IMR-90 (cell line): ENCODE data around the gene CASP7. TPM values are rescaled to one million over a fixed set of nuclear protein-coding genes. Genes with fewer than 3 reads are reported as not detected.

Source experiments
- ATAC-seq: fragments of 200-7000 bp; cut with Tn5 transposase; 2 replicates; pipeline ENCODE4 v1.9.1; 2020; ENCODE audit warnings: low read depth, mild to moderate bottlenecking, moderate library complexity
- BruUV-seq: library from RNA; stranded (reverse); fragments of 400-500 nt; replicated peaks from 2 replicates; lab custom pipeline; 2021; lab: Mats Ljungman, UMichigan
- CTCF ChIA-PET: fragments of 300-600 bp; formaldehyde crosslinking; extraction: SDS; loops from one replicate; lab custom pipeline; 2021; ENCODE audit warnings: antibody characterized with exemption; lab: Yijun Ruan, JAX
- POLR2A ChIA-PET: fragments of 300-600 bp; sonication (Branson Sonifier 250); formaldehyde crosslinking; loops from one replicate; lab custom pipeline; 2022; ENCODE audit warnings: antibody characterized with exemption; ENCODE audit not compliant: unreplicated experiment; lab: Charles Lee
- DNase-seq: peaks from one replicate; pipeline ENCODE4 v3.0.0; 2013
- H2AFZ ChIP-seq: replicated peaks from 2 replicates; pipeline ENCODE3; 2013; ENCODE audit warnings: low read length, mild to moderate bottlenecking; ENCODE audit not compliant: poor library complexity
- H2AK5ac ChIP-seq: 2 replicates; pipeline ENCODE4 v1.6.1; 2013; ENCODE audit warnings: low read depth, low read length, inconsistent platforms
- H2AK9ac ChIP-seq: replicated peaks from 2 replicates; pipeline ENCODE3; 2013; ENCODE audit warnings: mild to moderate bottlenecking, low read depth, low read length, moderate library complexity; ENCODE audit not compliant: poor library complexity
- H2BK120ac ChIP-seq: 2 replicates; pipeline ENCODE4 v1.6.1; 2013; ENCODE audit warnings: low read depth, low read length, inconsistent platforms
- H2BK15ac ChIP-seq: 3 replicates; pipeline ENCODE4 v1.6.1; 2013; ENCODE audit warnings: low read depth, low read length, inconsistent platforms
- H2BK20ac ChIP-seq: 2 replicates; pipeline ENCODE4 v1.6.1; 2013; ENCODE audit warnings: low read depth, mild to moderate bottlenecking, inconsistent platforms, low read length, moderate library complexity
- H2BK5ac ChIP-seq: 2 replicates; pipeline ENCODE4 v1.6.1; 2013; ENCODE audit warnings: mild to moderate bottlenecking, low read depth, low read length, inconsistent platforms; ENCODE audit not compliant: poor library complexity, severe bottlenecking
- H3K14ac ChIP-seq: replicated peaks from 2 replicates; pipeline ENCODE4 v1.6.1; 2013; ENCODE audit warnings: low read depth, low read length, inconsistent platforms
- H3K18ac ChIP-seq: 2 replicates; pipeline ENCODE4 v1.6.1; 2013; ENCODE audit warnings: low read depth, low read length, control low read depth
- H3K23ac ChIP-seq: 2 replicates; pipeline ENCODE4 v1.6.1; 2013; ENCODE audit warnings: low read depth, low read length, inconsistent platforms
- H3K27ac ChIP-seq: 2 replicates; pipeline ENCODE4 v1.5.1; 2013; ENCODE audit warnings: mild to moderate bottlenecking, control low read depth, low read length; ENCODE audit not compliant: insufficient read depth
- H3K27me3 ChIP-seq: 2 replicates; pipeline ENCODE4 v1.6.1; 2013; ENCODE audit warnings: low read length; ENCODE audit not compliant: control insufficient read depth, insufficient read depth
- H3K36me3 ChIP-seq: 2 replicates; pipeline ENCODE4 v1.6.1; 2013; ENCODE audit warnings: low read length, mixed read lengths; ENCODE audit not compliant: control insufficient read depth, insufficient read depth
- H3K4ac ChIP-seq: 2 replicates; pipeline ENCODE4 v1.6.1; 2013; ENCODE audit warnings: low read depth, low read length, inconsistent platforms
- H3K4me1 ChIP-seq: 2 replicates; pipeline ENCODE4 v1.6.1; 2013; ENCODE audit warnings: low read length, mixed read lengths; ENCODE audit not compliant: control insufficient read depth, insufficient read depth
- H3K4me2 ChIP-seq: 2 replicates; pipeline ENCODE4 v1.6.1; 2013; ENCODE audit warnings: low read depth, mild to moderate bottlenecking, control low read depth, low read length, moderate library complexity
- H3K4me3 ChIP-seq: 2 replicates; pipeline ENCODE4 v1.5.1; 2013; ENCODE audit warnings: low read depth, mild to moderate bottlenecking, control low read depth, low read length, moderate library complexity; ENCODE audit not compliant: insufficient read depth
- H3K56ac ChIP-seq: 2 replicates; pipeline ENCODE4 v1.6.1; 2013; ENCODE audit warnings: low read length, inconsistent platforms; ENCODE audit not compliant: insufficient read depth; ENCODE audit errors: extremely low read depth
- H3K79me1 ChIP-seq, 2 experiments: 2 replicates each; pipeline ENCODE4 v1.6.1; 2013; ENCODE audit warnings: low read length in 2 of 2, inconsistent platforms in 1 of 2, low read depth in 1 of 2
- H3K9ac ChIP-seq: 2 replicates; pipeline ENCODE4 v1.6.1; 2013; ENCODE audit warnings: low read depth, low read length, control low read depth
- H3K9me1 ChIP-seq: 2 replicates; pipeline ENCODE4 v1.6.1; 2013; ENCODE audit warnings: low read length, inconsistent platforms; ENCODE audit not compliant: insufficient read depth
- H3K9me3 ChIP-seq: 2 replicates; pipeline ENCODE4 v1.6.1; 2013; ENCODE audit warnings: low read length; ENCODE audit not compliant: control insufficient read depth, insufficient read depth
- H4K20me1 ChIP-seq: 2 replicates; pipeline ENCODE4 v1.6.1; 2013; ENCODE audit warnings: low read length, inconsistent platforms; ENCODE audit not compliant: insufficient read depth
- H4K5ac ChIP-seq: 2 replicates; pipeline ENCODE4 v1.6.1; 2013; ENCODE audit warnings: mild to moderate bottlenecking, low read depth, low read length, control low read depth
- H4K8ac ChIP-seq, 2 experiments: 2 replicates each; pipeline ENCODE4 v1.6.1; 2013; ENCODE audit warnings: low read depth in 2 of 2, low read length in 2 of 2, control low read depth in 1 of 2, inconsistent platforms in 1 of 2
- H4K91ac ChIP-seq: 2 replicates; pipeline ENCODE4 v1.6.1; 2013; ENCODE audit warnings: low read depth, low read length, inconsistent platforms; ENCODE audit not compliant: insufficient read depth
- BHLHE40 ChIP-seq: fragments of 150-350 bp; IDR thresholded peaks from 2 replicates; pipeline ENCODE4 v1.6.1; 2016; ENCODE audit warnings: mild to moderate bottlenecking, low read depth, low read length
- CEBPB ChIP-seq: IDR thresholded peaks from 2 replicates; pipeline ENCODE4 v1.6.1; 2012; ENCODE audit warnings: low read depth, low read length, improper control_type of control experiment
- CHD1 ChIP-seq: IDR thresholded peaks from 2 replicates; pipeline ENCODE4 v1.6.1; 2012; ENCODE audit warnings: low read depth, low read length, improper control_type of control experiment
- FOS ChIP-seq: fragments of 150-350 bp; IDR thresholded peaks from 2 replicates; pipeline ENCODE4 v1.6.1; 2016; ENCODE audit warnings: low read depth, low read length
- MAFK ChIP-seq: IDR thresholded peaks from 2 replicates; pipeline ENCODE4 v1.6.1; 2012; ENCODE audit warnings: low read depth, low read length, improper control_type of control experiment
- MAZ ChIP-seq: IDR thresholded peaks from 2 replicates; pipeline ENCODE4 v1.6.1; 2012; ENCODE audit warnings: low read depth, mild to moderate bottlenecking, low read length, improper control_type of control experiment, moderate library complexity, borderline replicate concordance
- MXI1 ChIP-seq: IDR thresholded peaks from 2 replicates; pipeline ENCODE4 v1.6.1; 2012; ENCODE audit warnings: low read depth, mild to moderate bottlenecking, low read length, moderate library complexity, borderline replicate concordance
- NFE2L2 ChIP-seq: fragments of 150-350 bp; IDR thresholded peaks from 2 replicates; pipeline ENCODE4 v1.6.1; 2016; ENCODE audit warnings: low read depth, mild to moderate bottlenecking, low read length
- POLR2A ChIP-seq: IDR thresholded peaks from 2 replicates; pipeline ENCODE4 v1.6.1; 2012; ENCODE audit warnings: mild to moderate bottlenecking, low read depth, low read length
- RAD21 ChIP-seq: IDR thresholded peaks from 2 replicates; pipeline ENCODE4 v1.6.1; 2012; ENCODE audit warnings: low read length, improper control_type of control experiment
- RCOR1 ChIP-seq: IDR thresholded peaks from 2 replicates; pipeline ENCODE4 v1.6.1; 2012; ENCODE audit warnings: mild to moderate bottlenecking, low read length, improper control_type of control experiment; ENCODE audit not compliant: insufficient replicate concordance
- RFX5 ChIP-seq: IDR thresholded peaks from 2 replicates; pipeline ENCODE4 v1.8.0; 2012; ENCODE audit warnings: low read depth, mild to moderate bottlenecking, low read length, moderate library complexity
- SMC3 ChIP-seq: fragments of 150-350 bp; IDR thresholded peaks from 2 replicates; pipeline ENCODE4 v1.6.1; 2016; ENCODE audit warnings: low read depth, mild to moderate bottlenecking, antibody characterized with exemption, low read length, moderate library complexity
- WGBS, 2 experiments: methylation state at CpG; one replicate each; pipeline versions ENCODE4 v1.1.5 to v1.1.7; 2013; ENCODE audit warnings: missing lambda C conversion rate in 2 of 2; ENCODE audit not compliant: insufficient read length in 1 of 2; ENCODE audit errors: extremely low coverage in 2 of 2; 5-methylcytosine and 5-hydroxymethylcytosine counted together
- dilution Hi-C: fragments of 300-500 bp; cut with HindIII; formaldehyde crosslinking; loops from one replicate; pipeline ENCODE4 v1.14.3; 2018; ENCODE audit warnings: low sequenced_read_pairs; ENCODE audit not compliant: unreplicated experiment
- in situ Hi-C: fragments of 300-500 bp; cut with MboI; formaldehyde crosslinking; loops from 3 replicates; pipeline ENCODE4 v1.14.3; 2019; ENCODE audit warnings: low sequenced_read_pairs, inconsistent platforms, mixed read lengths
- intact Hi-C: fragments of 100-400 bp; cut with micrococcal nuclease; formaldehyde crosslinking; loops from 2 replicates; pipeline ENCODE4 v1.10.0; 2022
- polyA plus RNA-seq, 3 experiments: library from polyadenylated mRNA; depleted of rRNA; stranded (reverse); fragments of >200 nt; gene quantifications; 2 replicates each; pipeline ENCODE4 v1.2.3, GENCODE V29; 2012; ENCODE audit warnings: low replicate concordance in 1 of 3
- total RNA-seq: library from RNA; depleted of rRNA; stranded (reverse); fragments of >200 nt; gene quantifications from 2 replicates; pipeline ENCODE4 v1.2.3, GENCODE V29; 2012
- TF ChIP-seq, protein P1 (sequence below): fragments of 150-350 bp; IDR thresholded peaks from 2 replicates; pipeline ENCODE4 v1.6.1; 2016; ENCODE audit warnings: low read depth, mild to moderate bottlenecking, low read length, moderate library complexity, borderline replicate concordance
- TF ChIP-seq, protein P2 (sequence below): fragments of 150-350 bp; IDR thresholded peaks from 2 replicates; pipeline ENCODE4 v1.6.1; 2017; ENCODE audit warnings: mild to moderate bottlenecking, antibody characterized with exemption, low read length, low read depth
- TF ChIP-seq, protein P3 (sequence below): conservative IDR thresholded peaks from 2 replicates; pipeline ENCODE4 v1.5.1; 2012; ENCODE audit warnings: mild to moderate bottlenecking, low read depth, low read length, improper control_type of control experiment

Gene CASP7
- total and polyA plus RNA-seq, 2 of the 4 experiments (the other 2 are of a cell fraction) = 15.1 to 16.7 TPM

DNA sequence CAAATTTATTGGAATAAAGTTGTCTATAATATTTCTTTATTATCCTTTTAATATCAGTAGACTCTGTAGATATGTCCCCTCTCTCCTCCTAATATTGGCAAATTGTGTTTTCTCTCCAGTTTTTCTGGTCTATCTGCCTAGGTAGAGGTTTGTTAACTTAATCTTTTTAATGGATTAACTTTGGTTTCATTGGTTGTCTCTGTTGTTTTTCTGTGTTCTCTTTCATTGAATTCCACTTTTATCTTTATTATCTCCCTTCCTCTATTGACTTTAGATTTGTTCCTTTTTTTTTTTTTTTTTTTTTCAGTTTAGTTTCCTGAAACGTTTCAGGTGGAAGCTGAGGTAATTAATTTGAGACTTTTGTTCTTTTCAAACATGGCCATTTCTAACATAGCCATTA is 82.4 kb downstream of the CASP7 start:
- Histone ChIP-seq H3K27me3 (no peaks in the 10 kb centered on the region; the same call in 1 of the 2 replicates), H4K91ac (no peak overlapping the region), H3K56ac (no peak overlapping the region), H2AFZ (no peak overlapping the region), H3K4ac (no peak overlapping the region), H3K4me1 (no peaks in the 10 kb centered on the region), H3K79me1 (no peaks in the 10 kb centered on the region), H4K5ac (no peak overlapping the region), H3K4me3 (no peak overlapping the region), H2AK5ac (no peak overlapping the region), H4K20me1 (no peaks in the 10 kb centered on the region), H2BK5ac (no peak overlapping the region), H3K9me3 (no peaks in the 10 kb centered on the region), H4K8ac (no peak overlapping the region), H2BK120ac (no peak overlapping the region), H2BK20ac (no peak overlapping the region), H3K9ac (no peak overlapping the region), H3K4me2 (no peak overlapping the region), H3K18ac (no peak overlapping the region), H2AK9ac (no peak overlapping the region), H3K36me3 (no peaks in the 10 kb centered on the region), H2BK15ac (no peak overlapping the region), H3K14ac (no peak overlapping the region), H3K23ac (no peak overlapping the region), H3K9me1 (no peaks in the 10 kb centered on the region), H3K27ac (no peak overlapping the region)
- BruUV-seq = no TSS peak
- DNase-seq (no peak), ATAC-seq (no peak)
- CTCF ChIA-PET = no interaction called here
- in situ Hi-C loops (no loop called here), intact Hi-C loops (no loop called here), dilution Hi-C loops (no loop called here)
- WGBS, 2 experiments = no CpG with 5 or more reads among the region's 1 CpG
- TF ChIP-seq FOS (no peak), POLR2A (no peak), RAD21 (no peak), CEBPB (no peak), SMC3 (no peak), CHD1 (no peak), MAFK (no peak), NFE2L2 (no peak), RFX5 (no peak), BHLHE40 (no peak), MAZ (no peak), MXI1 (no peak), RCOR1 (no peak)
- TF ChIP-seq, protein P1, sequence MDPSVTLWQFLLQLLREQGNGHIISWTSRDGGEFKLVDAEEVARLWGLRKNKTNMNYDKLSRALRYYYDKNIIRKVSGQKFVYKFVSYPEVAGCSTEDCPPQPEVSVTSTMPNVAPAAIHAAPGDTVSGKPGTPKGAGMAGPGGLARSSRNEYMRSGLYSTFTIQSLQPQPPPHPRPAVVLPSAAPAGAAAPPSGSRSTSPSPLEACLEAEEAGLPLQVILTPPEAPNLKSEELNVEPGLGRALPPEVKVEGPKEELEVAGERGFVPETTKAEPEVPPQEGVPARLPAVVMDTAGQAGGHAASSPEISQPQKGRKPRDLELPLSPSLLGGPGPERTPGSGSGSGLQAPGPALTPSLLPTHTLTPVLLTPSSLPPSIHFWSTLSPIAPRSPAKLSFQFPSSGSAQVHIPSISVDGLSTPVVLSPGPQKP = no peak
- TF ChIP-seq, protein P2, sequence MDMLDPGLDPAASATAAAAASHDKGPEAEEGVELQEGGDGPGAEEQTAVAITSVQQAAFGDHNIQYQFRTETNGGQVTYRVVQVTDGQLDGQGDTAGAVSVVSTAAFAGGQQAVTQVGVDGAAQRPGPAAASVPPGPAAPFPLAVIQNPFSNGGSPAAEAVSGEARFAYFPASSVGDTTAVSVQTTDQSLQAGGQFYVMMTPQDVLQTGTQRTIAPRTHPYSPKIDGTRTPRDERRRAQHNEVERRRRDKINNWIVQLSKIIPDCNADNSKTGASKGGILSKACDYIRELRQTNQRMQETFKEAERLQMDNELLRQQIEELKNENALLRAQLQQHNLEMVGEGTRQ = no peak
- TF ChIP-seq, protein P3, sequence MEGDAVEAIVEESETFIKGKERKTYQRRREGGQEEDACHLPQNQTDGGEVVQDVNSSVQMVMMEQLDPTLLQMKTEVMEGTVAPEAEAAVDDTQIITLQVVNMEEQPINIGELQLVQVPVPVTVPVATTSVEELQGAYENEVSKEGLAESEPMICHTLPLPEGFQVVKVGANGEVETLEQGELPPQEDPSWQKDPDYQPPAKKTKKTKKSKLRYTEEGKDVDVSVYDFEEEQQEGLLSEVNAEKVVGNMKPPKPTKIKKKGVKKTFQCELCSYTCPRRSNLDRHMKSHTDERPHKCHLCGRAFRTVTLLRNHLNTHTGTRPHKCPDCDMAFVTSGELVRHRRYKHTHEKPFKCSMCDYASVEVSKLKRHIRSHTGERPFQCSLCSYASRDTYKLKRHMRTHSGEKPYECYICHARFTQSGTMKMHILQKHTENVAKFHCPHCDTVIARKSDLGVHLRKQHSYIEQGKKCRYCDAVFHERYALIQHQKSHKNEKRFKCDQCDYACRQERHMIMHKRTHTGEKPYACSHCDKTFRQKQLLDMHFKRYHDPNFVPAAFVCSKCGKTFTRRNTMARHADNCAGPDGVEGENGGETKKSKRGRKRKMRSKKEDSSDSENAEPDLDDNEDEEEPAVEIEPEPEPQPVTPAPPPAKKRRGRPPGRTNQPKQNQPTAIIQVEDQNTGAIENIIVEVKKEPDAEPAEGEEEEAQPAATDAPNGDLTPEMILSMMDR = no peak
- POLR2A ChIA-PET = no interaction called here
